NOMO-1 treated with DMSO at 0.1 percent for 48 hours (cell line): ENCODE measurements around the gene CAMK2B.

ENCODE experiments used
- DNase-seq: peaks from one replicate; lab custom pipeline; 2025; ENCODE audit not compliant: unreplicated experiment; lab: John Stamatoyannopoulos, UW

Gene CAMK2B

GRCh38 chr7:44196450-44196872 is 128.9 kb downstream of the CAMK2B start:
- peak; percentile 28 for DNase-seq

GRCh38 chr7:44195889-44196288 is 129.5 kb downstream of the CAMK2B start:
- no peak for DNase-seq

- no peak for DNase-seq
Observed at GRCh38 chr7:44194562-44195145, 130.7 kb downstream of the CAMK2B start.

- DNase-seq, result no peak
Observed at GRCh38 chr7:44194069-44194468, 131.3 kb downstream of the CAMK2B start.

GRCh38 chr7:44193011-44193802 is 132.2 kb downstream of the CAMK2B start:
- DNase-seq, result no peak

GRCh38 chr7:44191171-44191570 is 134.2 kb downstream of the CAMK2B start:
- no peak for DNase-seq

- no peak for DNase-seq
Observed at GRCh38 chr7:44189993-44190872, 135.2 kb downstream of the CAMK2B start.

GRCh38 chr7:44189286-44189992 is 136.0 kb downstream of the CAMK2B start, which contains the start of gene GCK:
Gene GCK (minus strand): TSS chr7:44189439. CDS start chr7:44188953, 486 bp downstream.
- DNase-seq, result no peak

GRCh38 chr7:44188480-44189225 is 136.7 kb downstream of the CAMK2B start:
- no peak for DNase-seq

- DNase-seq, result no peak
Observed at GRCh38 chr7:44187636-44188416, 137.6 kb downstream of the CAMK2B start.

GRCh38 chr7:44186736-44187135 is 138.7 kb downstream of the CAMK2B start:
- no peak for DNase-seq

GRCh38 chr7:44185729-44186128 is 139.7 kb downstream of the CAMK2B start:
- DNase-seq, result no peak

GRCh38 chr7:44184873-44185446 is 140.4 kb downstream of the CAMK2B start:
- DNase-seq, result no peak

GRCh38 chr7:44184206-44184872 is 141.1 kb downstream of the CAMK2B start:
- DNase-seq, result no peak

- DNase-seq, result no peak
Observed at GRCh38 chr7:44183386-44183785, 142.0 kb downstream of the CAMK2B start.

GRCh38 chr7:44182827-44183226 is 142.6 kb downstream of the CAMK2B start:
- DNase-seq, result no peak

- no peak for DNase-seq
Observed at GRCh38 chr7:44180631-44181030, 144.8 kb downstream of the CAMK2B start.

- no peak for DNase-seq
Observed at GRCh38 chr7:44177570-44178131, 147.7 kb downstream of the CAMK2B start.
